Natural killer cell (primary cell): Measurements from ENCODE around the gene OR52L1. TPM values are rescaled to one million over a fixed set of nuclear protein-coding genes. Genes with fewer than 3 reads are reported as not detected.

Source experiments
- ATAC-seq, 3 donors: fragments of 150-1000 bp in 2 of 3; fragments of 200-7000 bp in 1 of 3; cut with Tn5 transposase; 1 replicate in 1 of 3; 2 replicates in 2 of 3; pipeline ENCODE4 v1.10.0; 2021; ENCODE audit warnings: mild to moderate bottlenecking in 2 of 3, moderate library complexity in 2 of 3
- DNase-seq, 2 donors: peaks; one replicate each; pipeline versions ENCODE4 v3.0.0 to v3.0.0-alpha.2; 2013 to 2021; ENCODE audit warnings: mixed read lengths in 1 of 2
- H3K27ac ChIP-seq: one replicate; pipeline ENCODE4 v1.5.1; 2013; ENCODE audit warnings: mild to moderate bottlenecking, low read length
- H3K27me3 ChIP-seq: one replicate; pipeline ENCODE4 v1.6.1; 2013; ENCODE audit warnings: low read length; ENCODE audit not compliant: control insufficient read depth, insufficient read depth
- H3K36me3 ChIP-seq: one replicate; pipeline ENCODE4 v1.6.1; 2013; ENCODE audit warnings: low read length; ENCODE audit not compliant: control insufficient read depth, insufficient read depth
- H3K4me1 ChIP-seq: one replicate; pipeline ENCODE4 v1.6.1; 2013; ENCODE audit warnings: low read length; ENCODE audit not compliant: control insufficient read depth, insufficient read depth
- H3K4me3 ChIP-seq: one replicate; pipeline ENCODE4 v1.5.1; 2013; ENCODE audit warnings: low read length
- H3K9me3 ChIP-seq: one replicate; pipeline ENCODE4 v1.6.1; 2013; ENCODE audit warnings: low read length; ENCODE audit not compliant: control insufficient read depth, insufficient read depth
- H3K27ac Mint-ChIP-seq, 2 donors: one replicate each; pipeline ENCODE4 v1.8.0; 2022; ENCODE audit warnings: mild to moderate bottlenecking in 2 of 2, mixed read lengths in 2 of 2, moderate library complexity in 1 of 2
- H3K27me3 Mint-ChIP-seq, 2 donors: one replicate each; pipeline ENCODE4 v1.8.0; 2022; ENCODE audit warnings: low read depth in 2 of 2, mixed read lengths in 2 of 2
- H3K36me3 Mint-ChIP-seq: one replicate; pipeline ENCODE4 v1.8.0; 2022; ENCODE audit warnings: mixed read lengths
- H3K4me1 Mint-ChIP-seq, 2 donors: one replicate each; pipeline ENCODE4 v1.8.0; 2022; ENCODE audit warnings: mixed read lengths in 2 of 2
- H3K4me3 Mint-ChIP-seq: one replicate; pipeline ENCODE4 v1.8.0; 2022; ENCODE audit warnings: mild to moderate bottlenecking, moderate library complexity, mixed read lengths
- H3K9me3 Mint-ChIP-seq, 2 donors: one replicate each; pipeline ENCODE4 v1.8.0; 2022; ENCODE audit warnings: mixed read lengths in 2 of 2
- CTCF ChIP-seq: fragments of 200-600 bp; IDR thresholded peaks from one replicate; pipeline ENCODE4 v1.8.0; 2022; ENCODE audit warnings: antibody characterized with exemption
- WGBS: methylation state at CpG from one replicate; pipeline ENCODE4 v1.1.7; 2013; ENCODE audit warnings: missing lambda C conversion rate; ENCODE audit not compliant: insufficient coverage; 5-methylcytosine and 5-hydroxymethylcytosine counted together
- intact Hi-C: fragments of 100-400 bp; cut with micrococcal nuclease; formaldehyde crosslinking; loops from one replicate; pipeline ENCODE4 v1.14.2; 2022
- total RNA-seq, 4 donors: library from RNA; stranded (reverse); fragments of 120-200 nt in 1 of 4; gene quantifications; one replicate each; pipeline versions ENCODE4 v1.2.3 to v1.2.4, GENCODE V29; 2013 to 2022

The OR52L1 gene
- total RNA-seq, 3 donors from 2014 or later (not counting 1 experiment from before 2014, with no cell fraction given), result 0.35 TPM; not detected in 2

- Histone ChIP-seq H3K27me3 (peaks cover 7% of the 10 kb centered on the region), H3K9me3 (no peaks in the 10 kb centered on the region), H3K4me1 (no peaks in the 10 kb centered on the region), H3K36me3 (no peaks in the 10 kb centered on the region), H3K27ac (no peak overlapping the region), H3K4me3 (no peak overlapping the region)
- Mint-ChIP-seq H3K9me3 (no peaks in the 10 kb centered on the region), H3K4me3 (no peak overlapping the region), H3K27ac (no peak overlapping the region), H3K4me1 (no peaks in the 10 kb centered on the region), H3K36me3 (no peaks in the 10 kb centered on the region), H3K27me3 (peaks cover 30 to 68% of the 10 kb centered on the region in 2 donors)
- 0% methylated on average over 4 of the region's 4 CpGs for WGBS
- peak; percentile 82 for TF ChIP-seq CTCF
- intact Hi-C loops, result loop anchor here (1.0 kb wide), 2 partner anchors 293 to 330 kb away; no protein-coding TSS in a partner anchor
- DNase-seq, result peak in 1 of 2 donors; percentile 66
- peak; percentile 73 to 86 (median 76) for ATAC-seq
Observed at GRCh38 chr11:6022956-6023355, 36.2 kb upstream of the OR52L1 start.

- ATAC-seq (no peak), DNase-seq (no peak)
- H3K27ac Mint-ChIP-seq, result no peak overlapping the region
- no peak for TF ChIP-seq CTCF
- no peaks in the 10 kb centered on the region for H3K4me1 Mint-ChIP-seq
- peaks cover 0 to 3% of the 10 kb centered on the region in 2 donors for H3K9me3 Mint-ChIP-seq
- no peaks in the 10 kb centered on the region for H3K36me3 ChIP-seq
- peaks cover 16% of the 10 kb centered on the region for H3K36me3 Mint-ChIP-seq
- peaks cover 2% of the 10 kb centered on the region for H3K27me3 ChIP-seq
- no peak overlapping the region for H3K4me3 ChIP-seq
- 68% methylated on average over 3 of the region's 3 CpGs for WGBS
- no peak overlapping the region for H3K4me3 Mint-ChIP-seq
- peaks cover 21 to 49% of the 10 kb centered on the region in 2 donors for H3K27me3 Mint-ChIP-seq
- intact Hi-C loops, result no loop called here
- no peak overlapping the region for H3K27ac ChIP-seq
- H3K9me3 ChIP-seq, result peaks cover 4% of the 10 kb centered on the region
- H3K4me1 ChIP-seq, result no peaks in the 10 kb centered on the region
Observed at GRCh38 chr11:6013042-6013441, 26.3 kb upstream of the OR52L1 start.

- Mint-ChIP-seq H3K36me3 (peaks cover 13% of the 10 kb centered on the region), H3K4me1 (no peaks in the 10 kb centered on the region), H3K27ac (no peak overlapping the region), H3K4me3 (no peak overlapping the region), H3K27me3 (peaks cover 17 to 40% of the 10 kb centered on the region in 2 donors), H3K9me3 (peaks cover 0 to 3% of the 10 kb centered on the region in 2 donors)
- peaks cover 4% of the 10 kb centered on the region for H3K9me3 ChIP-seq
- WGBS, result 81% methylated on average over 4 of the region's 4 CpGs
- H3K27ac ChIP-seq, result no peak overlapping the region
- no peak overlapping the region for H3K4me3 ChIP-seq
- ATAC-seq (no peak), DNase-seq (no peak)
- H3K4me1 ChIP-seq, result no peaks in the 10 kb centered on the region
- no peaks in the 10 kb centered on the region for H3K36me3 ChIP-seq
- TF ChIP-seq CTCF, result no peak
- peaks cover 2% of the 10 kb centered on the region for H3K27me3 ChIP-seq
- intact Hi-C loops, result no loop called here
Observed at GRCh38 chr11:6012035-6012668, 25.4 kb upstream of the OR52L1 start.

- H3K36me3 ChIP-seq, result no peaks in the 10 kb centered on the region
Observed at GRCh38 chr11:6006846-6007245, 20.1 kb upstream of the OR52L1 start, which contains the start of gene OR56A4. Gene OR56A4, minus strand, starts transcription at chr11:6006946. Its CDS starts 3,954 bp downstream, at chr11:6002992.

More at GRCh38 chr11:6006846-6007245, 20.1 kb upstream of the OR52L1 start, which contains the start of gene OR56A4:
- Mint-ChIP-seq H3K36me3 (no peaks in the 10 kb centered on the region), H3K4me3 (no peak within 1 kb of the TSS), H3K27me3 (peaks cover 21 to 47% of the 10 kb centered on the region in 2 donors), H3K4me1 (no peaks in the 10 kb centered on the region), H3K9me3 (no peaks in the 10 kb centered on the region), H3K27ac (no peak within 1 kb of the TSS)
- TF ChIP-seq CTCF, result no peak
- intact Hi-C loops, result no loop called here
- Histone ChIP-seq H3K4me3 (no peak within 1 kb of the TSS), H3K27me3 (peaks cover 2% of the 10 kb centered on the region), H3K9me3 (no peaks in the 10 kb centered on the region), H3K4me1 (no peaks in the 10 kb centered on the region), H3K27ac (no peak within 1 kb of the TSS)
- ATAC-seq, result no peak
- no peak for DNase-seq
